ENCODE data around the gene OR4F15. TPM values are rescaled to one million over a fixed set of nuclear protein-coding genes. Genes with fewer than 3 reads are reported as not detected.

OR4F15 gene
- polyA plus RNA-seq, 1 of the 3 experiments (the other 2 are of a cell fraction), result not detected

DNA sequence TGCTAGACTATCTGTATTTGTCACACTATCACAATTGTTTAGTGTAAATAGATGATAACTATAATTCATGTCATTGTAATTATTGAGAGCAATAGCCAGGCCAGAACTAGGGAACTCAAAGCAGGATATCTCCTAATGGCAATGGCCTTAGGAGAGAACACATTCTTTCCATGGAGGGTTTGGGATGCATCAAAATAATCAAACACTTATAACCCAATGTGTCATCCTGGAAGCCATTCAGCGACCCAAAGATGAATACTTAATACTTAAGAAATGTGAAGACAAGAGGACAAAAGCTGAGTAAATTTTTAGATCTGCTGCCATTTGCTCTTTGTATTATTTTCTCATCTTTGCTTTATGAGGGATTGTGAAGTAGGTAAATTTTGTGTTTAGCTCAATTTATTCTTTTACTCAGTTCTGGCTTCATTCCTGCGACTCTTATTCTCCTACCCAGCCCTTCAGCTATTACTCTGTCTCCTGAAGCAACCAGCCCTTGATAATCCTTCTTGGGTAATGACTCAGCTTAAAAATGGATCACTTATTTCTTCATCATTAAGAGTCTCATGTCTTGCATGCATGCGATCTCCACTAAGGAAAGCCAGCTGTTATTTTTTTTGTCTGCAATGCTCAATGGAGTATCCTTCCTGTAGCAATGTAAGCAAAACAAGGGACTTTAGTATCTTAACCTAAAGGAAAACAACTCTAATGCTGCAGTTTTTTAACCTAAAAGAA is 2.0 kb downstream of the OR4F15 start:
- H3K27me3 ChIP-seq (ENCODE audit: insufficient read depth), result no peaks in the 10 kb centered on the region
- CTCF ChIA-PET, result no interaction called here
- TF ChIP-seq GATA2 (CRISPR knock-in tag; IDR thresholded peaks at IDR 0.05) (no peak), ELF1 (IDR thresholded peaks at IDR 0.05) (no peak), TAF1 (IDR thresholded peaks at IDR 0.05; ENCODE audit: borderline replicate concordance, low read depth, low read length) (no peak), CHD2 (IDR thresholded peaks at IDR 0.05; ENCODE audit: low read length, partially characterized antibody) (no peak), JUND (IDR thresholded peaks at IDR 0.05) (no peak), POLR2AphosphoS5 (IDR thresholded peaks at IDR 0.05; ENCODE audit: low read depth, low read length) (no peak), SIN3A (IDR thresholded peaks at IDR 0.05; ENCODE audit: borderline replicate concordance, low read depth, low read length) (no peak), FOXJ3 (CRISPR knock-in tag; IDR thresholded peaks at IDR 0.05) (no peak), TCF12 (IDR thresholded peaks at IDR 0.05) (no peak), FOSL2 (IDR thresholded peaks at IDR 0.05; ENCODE audit: borderline replicate concordance, low read depth) (no peak), EZH2phosphoT487 (IDR thresholded peaks at IDR 0.05; ENCODE audit: borderline replicate concordance, low read depth) (no peak)
- TF ChIP-seq, protein P1, sequence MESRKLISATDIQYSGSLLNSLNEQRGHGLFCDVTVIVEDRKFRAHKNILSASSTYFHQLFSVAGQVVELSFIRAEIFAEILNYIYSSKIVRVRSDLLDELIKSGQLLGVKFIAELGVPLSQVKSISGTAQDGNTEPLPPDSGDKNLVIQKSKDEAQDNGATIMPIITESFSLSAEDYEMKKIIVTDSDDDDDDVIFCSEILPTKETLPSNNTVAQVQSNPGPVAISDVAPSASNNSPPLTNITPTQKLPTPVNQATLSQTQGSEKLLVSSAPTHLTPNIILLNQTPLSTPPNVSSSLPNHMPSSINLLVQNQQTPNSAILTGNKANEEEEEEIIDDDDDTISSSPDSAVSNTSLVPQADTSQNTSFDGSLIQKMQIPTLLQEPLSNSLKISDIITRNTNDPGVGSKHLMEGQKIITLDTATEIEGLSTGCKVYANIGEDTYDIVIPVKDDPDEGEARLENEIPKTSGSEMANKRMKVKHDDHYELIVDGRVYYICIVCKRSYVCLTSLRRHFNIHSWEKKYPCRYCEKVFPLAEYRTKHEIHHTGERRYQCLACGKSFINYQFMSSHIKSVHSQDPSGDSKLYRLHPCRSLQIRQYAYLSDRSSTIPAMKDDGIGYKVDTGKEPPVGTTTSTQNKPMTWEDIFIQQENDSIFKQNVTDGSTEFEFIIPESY (IDR thresholded peaks at IDR 0.05; ENCODE audit: borderline replicate concordance, low read depth), result no peak
- TF ChIP-seq, protein P2, sequence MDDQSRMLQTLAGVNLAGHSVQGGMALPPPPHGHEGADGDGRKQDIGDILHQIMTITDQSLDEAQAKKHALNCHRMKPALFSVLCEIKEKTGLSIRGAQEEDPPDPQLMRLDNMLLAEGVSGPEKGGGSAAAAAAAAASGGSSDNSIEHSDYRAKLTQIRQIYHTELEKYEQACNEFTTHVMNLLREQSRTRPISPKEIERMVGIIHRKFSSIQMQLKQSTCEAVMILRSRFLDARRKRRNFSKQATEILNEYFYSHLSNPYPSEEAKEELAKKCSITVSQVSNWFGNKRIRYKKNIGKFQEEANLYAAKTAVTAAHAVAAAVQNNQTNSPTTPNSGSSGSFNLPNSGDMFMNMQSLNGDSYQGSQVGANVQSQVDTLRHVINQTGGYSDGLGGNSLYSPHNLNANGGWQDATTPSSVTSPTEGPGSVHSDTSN (IDR thresholded peaks at IDR 0.05), result no peak
- TF ChIP-seq, protein P3, sequence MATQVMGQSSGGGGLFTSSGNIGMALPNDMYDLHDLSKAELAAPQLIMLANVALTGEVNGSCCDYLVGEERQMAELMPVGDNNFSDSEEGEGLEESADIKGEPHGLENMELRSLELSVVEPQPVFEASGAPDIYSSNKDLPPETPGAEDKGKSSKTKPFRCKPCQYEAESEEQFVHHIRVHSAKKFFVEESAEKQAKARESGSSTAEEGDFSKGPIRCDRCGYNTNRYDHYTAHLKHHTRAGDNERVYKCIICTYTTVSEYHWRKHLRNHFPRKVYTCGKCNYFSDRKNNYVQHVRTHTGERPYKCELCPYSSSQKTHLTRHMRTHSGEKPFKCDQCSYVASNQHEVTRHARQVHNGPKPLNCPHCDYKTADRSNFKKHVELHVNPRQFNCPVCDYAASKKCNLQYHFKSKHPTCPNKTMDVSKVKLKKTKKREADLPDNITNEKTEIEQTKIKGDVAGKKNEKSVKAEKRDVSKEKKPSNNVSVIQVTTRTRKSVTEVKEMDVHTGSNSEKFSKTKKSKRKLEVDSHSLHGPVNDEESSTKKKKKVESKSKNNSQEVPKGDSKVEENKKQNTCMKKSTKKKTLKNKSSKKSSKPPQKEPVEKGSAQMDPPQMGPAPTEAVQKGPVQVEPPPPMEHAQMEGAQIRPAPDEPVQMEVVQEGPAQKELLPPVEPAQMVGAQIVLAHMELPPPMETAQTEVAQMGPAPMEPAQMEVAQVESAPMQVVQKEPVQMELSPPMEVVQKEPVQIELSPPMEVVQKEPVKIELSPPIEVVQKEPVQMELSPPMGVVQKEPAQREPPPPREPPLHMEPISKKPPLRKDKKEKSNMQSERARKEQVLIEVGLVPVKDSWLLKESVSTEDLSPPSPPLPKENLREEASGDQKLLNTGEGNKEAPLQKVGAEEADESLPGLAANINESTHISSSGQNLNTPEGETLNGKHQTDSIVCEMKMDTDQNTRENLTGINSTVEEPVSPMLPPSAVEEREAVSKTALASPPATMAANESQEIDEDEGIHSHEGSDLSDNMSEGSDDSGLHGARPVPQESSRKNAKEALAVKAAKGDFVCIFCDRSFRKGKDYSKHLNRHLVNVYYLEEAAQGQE (IDR thresholded peaks at IDR 0.05; ENCODE audit: low read depth, low read length), result no peak

More for the DNA sequence above, 2.0 kb downstream of the OR4F15 start:
- no peaks in the 10 kb centered on the region for H3K9me2 ChIP-seq
- no peak overlapping the region for H2AFZ ChIP-seq (ENCODE audit: low read depth)
- H4K20me1 ChIP-seq (ENCODE audit: insufficient read depth), result no peaks in the 10 kb centered on the region
- H3K4me3 ChIP-seq (ENCODE audit: low read depth in 2 of 2, low read length in 1 of 2), result no peak overlapping the region
- POLR2A ChIA-PET, result no interaction called here
- H3K27ac ChIP-seq (ENCODE audit: low read depth in 2 of 2, low read length in 1 of 2), result no peak overlapping the region
- H3K9me3 ChIP-seq, result no peaks in the 10 kb centered on the region
- H3K36me3 ChIP-seq (replicated peaks in 1 of 2; ENCODE audit: control insufficient read depth in 1 of 2, insufficient read depth in 2 of 2, low read length in 1 of 2), result no peaks in the 10 kb centered on the region
- no peak for DNase-seq
- no peak overlapping the region for H3K9ac ChIP-seq
- H3K4me1 ChIP-seq (ENCODE audit: control insufficient read depth in 1 of 2, insufficient read depth in 2 of 2, low read depth in 1 of 2, low read length in 1 of 2), result no peaks in the 10 kb centered on the region; a peak in 1 of 4 replicates
- no peak overlapping the region for H3K4me2 ChIP-seq
- 26% methylated on average over 3 of the region's 3 CpGs for WGBS (ENCODE audit: low lambda C conversion rate)
- no peaks in the 10 kb centered on the region for H3F3A ChIP-seq (replicated peaks; ENCODE audit: insufficient read depth)
- no peaks in the 10 kb centered on the region for H3K79me2 ChIP-seq (ENCODE audit: insufficient read depth)
